ENCODE measurements around the gene KCNIP4.

DNA sequence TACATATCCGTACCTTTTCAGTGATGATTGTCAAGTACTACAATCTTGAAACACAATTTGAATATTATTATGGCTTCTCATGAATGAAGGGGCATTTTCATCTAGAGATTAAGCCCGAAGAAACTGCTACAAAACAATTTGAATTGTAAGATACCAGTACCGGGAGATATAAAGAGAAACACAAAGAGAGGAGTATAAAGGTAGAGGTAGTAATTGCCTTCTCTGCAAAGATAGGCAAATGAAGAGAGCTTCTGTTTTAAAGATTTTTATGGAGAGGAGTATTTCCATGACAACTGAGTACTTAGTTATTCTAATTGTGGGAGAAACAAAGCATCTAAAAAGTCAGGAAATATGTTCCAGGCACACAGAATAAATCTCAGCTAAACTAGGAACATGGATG, 25.3 kb upstream of the KCNIP4 start:
- TF ChIP-seq, protein P1, sequence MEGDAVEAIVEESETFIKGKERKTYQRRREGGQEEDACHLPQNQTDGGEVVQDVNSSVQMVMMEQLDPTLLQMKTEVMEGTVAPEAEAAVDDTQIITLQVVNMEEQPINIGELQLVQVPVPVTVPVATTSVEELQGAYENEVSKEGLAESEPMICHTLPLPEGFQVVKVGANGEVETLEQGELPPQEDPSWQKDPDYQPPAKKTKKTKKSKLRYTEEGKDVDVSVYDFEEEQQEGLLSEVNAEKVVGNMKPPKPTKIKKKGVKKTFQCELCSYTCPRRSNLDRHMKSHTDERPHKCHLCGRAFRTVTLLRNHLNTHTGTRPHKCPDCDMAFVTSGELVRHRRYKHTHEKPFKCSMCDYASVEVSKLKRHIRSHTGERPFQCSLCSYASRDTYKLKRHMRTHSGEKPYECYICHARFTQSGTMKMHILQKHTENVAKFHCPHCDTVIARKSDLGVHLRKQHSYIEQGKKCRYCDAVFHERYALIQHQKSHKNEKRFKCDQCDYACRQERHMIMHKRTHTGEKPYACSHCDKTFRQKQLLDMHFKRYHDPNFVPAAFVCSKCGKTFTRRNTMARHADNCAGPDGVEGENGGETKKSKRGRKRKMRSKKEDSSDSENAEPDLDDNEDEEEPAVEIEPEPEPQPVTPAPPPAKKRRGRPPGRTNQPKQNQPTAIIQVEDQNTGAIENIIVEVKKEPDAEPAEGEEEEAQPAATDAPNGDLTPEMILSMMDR (IDR thresholded peaks at IDR 0.05), result no peak
- no peak for TF ChIP-seq POLR2A (IDR thresholded peaks at IDR 0.05)
